HCT116 (cell line): ENCODE results near the gene SF1. TPM values are rescaled to one million over a fixed set of nuclear protein-coding genes. Genes with fewer than 3 reads are reported as not detected.

Experiments used
- ATAC-seq: fragments of 200-7000 bp; cut with Tn5 transposase; 2 replicates; pipeline ENCODE4 v1.9.1; 2020; ENCODE audit warnings: mild to moderate bottlenecking, moderate library complexity
- BruUV-seq: library from RNA; stranded (reverse); fragments of 400-500 nt; replicated peaks from 2 replicates; lab custom pipeline; 2021; lab: Mats Ljungman, UMichigan
- CTCF ChIA-PET: fragments of 300-600 bp; sonication (Branson Sonifier 250); formaldehyde crosslinking; loops from one replicate; lab custom pipeline; 2021; ENCODE audit warnings: antibody characterized with exemption; lab: Charles Lee
- POLR2A ChIA-PET: fragments of 300-600, 350-600 bp; sonication (Branson Sonifier 250); formaldehyde crosslinking; loops from one replicate; lab custom pipeline; 2021; ENCODE audit warnings: antibody characterized with exemption; lab: Charles Lee
- RAD21 ChIA-PET, 2 experiments: fragments of 300-600 bp; sonication (Branson Sonifier 250); formaldehyde crosslinking; loops; one replicate each; lab custom pipeline; 2023; ENCODE audit warnings: low total read pairs in 2 of 2; ENCODE audit not compliant: uncharacterized antibody in 2 of 2, unreplicated experiment in 2 of 2, low non-redundant PET in 1 of 2; lab: Charles Lee
- DNase-seq: peaks from one replicate; pipeline ENCODE4 v3.0.0-alpha.2; 2010; ENCODE audit warnings: low read depth, low spot score
- H2AFZ ChIP-seq: fragments of 200-600 bp; shearing (Covaris generic), sonication (generic); 2 replicates; pipeline ENCODE4 v1.6.1; 2017; ENCODE audit warnings: low read depth, mixed run types, mixed read lengths, antibody characterized with exemption, low read length; ENCODE audit not compliant: poor library complexity, severe bottlenecking
- H3K27ac ChIP-seq: 2 replicates; pipeline ENCODE4 v1.5.1; 2012; ENCODE audit warnings: low read depth, low read length
- H3K27me3 ChIP-seq: fragments of 200-600 bp; sonication (generic); 2 replicates; pipeline ENCODE4 v1.6.1; 2016; ENCODE audit warnings: mixed run types, low read length, mixed read lengths; ENCODE audit not compliant: insufficient read depth
- H3K36me3 ChIP-seq, 2 experiments: fragments of 200-500 bp in 1 of 2; fragments of 200-600 bp in 1 of 2; sonication (Bioruptor generic) in 1 of 2; sonication (generic) in 1 of 2; 2 replicates each; pipeline versions ENCODE4 v1.5.1 to v1.6.1; 2014 to 2016; ENCODE audit warnings: low read length in 2 of 2, inconsistent platforms in 1 of 2, mixed read lengths in 1 of 2, mixed run types in 1 of 2; ENCODE audit not compliant: insufficient read depth in 2 of 2, control insufficient read depth in 1 of 2
- H3K4me1 ChIP-seq, 2 experiments: fragments of 200-600 bp in 1 of 2; sonication (generic) in 1 of 2; 2 replicates each; pipeline versions ENCODE4 v1.5.1 to v1.6.1; 2012 to 2017; ENCODE audit warnings: low read length in 2 of 2, inconsistent platforms in 1 of 2, mild to moderate bottlenecking in 1 of 2, mixed read lengths in 1 of 2, mixed run types in 1 of 2, moderate library complexity in 1 of 2; ENCODE audit not compliant: insufficient read depth in 2 of 2, control insufficient read depth in 1 of 2
- H3K4me2 ChIP-seq: fragments of 200-600 bp; sonication (generic); 2 replicates; pipeline ENCODE4 v1.6.1; 2017; ENCODE audit warnings: mixed run types, low read length, mixed read lengths
- H3K4me3 ChIP-seq, 2 experiments: fragments of 200-600 bp in 1 of 2; sonication (generic) in 1 of 2; replicated peaks in 1 of 2; 2 replicates each; pipeline ENCODE4 v1.5.1; 2011 to 2016; ENCODE audit warnings: low read length in 2 of 2, control low read depth in 1 of 2, low read depth in 1 of 2, mild to moderate bottlenecking in 1 of 2, mixed read lengths in 1 of 2, mixed run types in 1 of 2
- H3K79me2 ChIP-seq: fragments of 200-600 bp; sonication (generic); 2 replicates; pipeline ENCODE4 v1.6.1; 2017; ENCODE audit warnings: mild to moderate bottlenecking, mixed run types, low read length, moderate library complexity, mixed read lengths; ENCODE audit not compliant: insufficient read depth
- H3K9ac ChIP-seq: fragments of 200-600 bp; sonication (generic); 2 replicates; pipeline ENCODE4 v1.6.1; 2016; ENCODE audit warnings: low read length, mixed read lengths
- H3K9me2 ChIP-seq: fragments of 200-600 bp; sonication (generic), shearing (Covaris generic); 2 replicates; pipeline ENCODE4 v1.6.1; 2017; ENCODE audit warnings: mixed run types, mild to moderate bottlenecking, moderate library complexity; ENCODE audit not compliant: insufficient read depth
- H3K9me3 ChIP-seq, 2 experiments: fragments of 200-500 bp in 1 of 2; fragments of 200-600 bp in 1 of 2; sonication (Bioruptor generic) in 1 of 2; sonication (generic) in 1 of 2; 2 replicates each; pipeline ENCODE4 v1.6.1; 2014 to 2017; ENCODE audit warnings: low read length in 2 of 2, mixed read lengths in 2 of 2, inconsistent platforms in 1 of 2, low read depth in 1 of 2, mild to moderate bottlenecking in 1 of 2, mixed run types in 1 of 2, moderate library complexity in 1 of 2; ENCODE audit not compliant: control insufficient read depth in 1 of 2, insufficient read depth in 1 of 2
- H4K20me1 ChIP-seq: fragments of 200-600 bp; sonication (generic), shearing (Covaris generic); 2 replicates; pipeline ENCODE4 v1.6.1; 2017; ENCODE audit warnings: mixed run types, mild to moderate bottlenecking, moderate library complexity; ENCODE audit not compliant: insufficient read depth
- ATF3 ChIP-seq: IDR thresholded peaks from 2 replicates; pipeline ENCODE4 v1.6.1; 2012
- CBX3 ChIP-seq: IDR thresholded peaks from 2 replicates; pipeline ENCODE4 v1.6.1; 2012; ENCODE audit warnings: low read depth
- EZH2 ChIP-seq: fragments of 200-600 bp; sonication (generic); IDR thresholded peaks from 2 replicates; pipeline ENCODE4 v1.6.1; 2017; ENCODE audit warnings: antibody characterized with exemption, mixed run types
- EZH2phosphoT487 ChIP-seq: fragments of 200-600 bp; IDR thresholded peaks from 2 replicates; pipeline ENCODE4 v1.6.1; 2018; ENCODE audit warnings: antibody characterized with exemption, borderline replicate concordance
- POLR2A ChIP-seq: IDR thresholded peaks from 2 replicates; pipeline ENCODE4 v1.7.0; 2011; ENCODE audit warnings: borderline replicate concordance; ENCODE audit not compliant: insufficient read depth, insufficient read length; ENCODE audit errors: extremely low read depth
- SIN3A ChIP-seq: IDR thresholded peaks from 2 replicates; pipeline ENCODE4 v1.6.1; 2012; ENCODE audit warnings: low read depth
- SP1 ChIP-seq: IDR thresholded peaks from 2 replicates; pipeline ENCODE4 v1.6.1; 2012; ENCODE audit warnings: low read depth
- SRF ChIP-seq: IDR thresholded peaks from 2 replicates; pipeline ENCODE4 v1.6.1; 2012; ENCODE audit warnings: low read depth
- TCF7L2 ChIP-seq: IDR thresholded peaks from 2 replicates; pipeline ENCODE4 v1.7.0; 2011; ENCODE audit warnings: borderline replicate concordance, inconsistent platforms; ENCODE audit not compliant: insufficient read depth, insufficient read length; ENCODE audit errors: extremely low read depth
- YY1 ChIP-seq: IDR thresholded peaks from 2 replicates; pipeline ENCODE4 v1.6.1; 2011; ENCODE audit warnings: low read length, low read depth, moderate library complexity, mild to moderate bottlenecking; ENCODE audit not compliant: insufficient replicate concordance; ENCODE audit errors: extremely low read depth
- intact Hi-C: fragments of 100-400 bp; cut with micrococcal nuclease; formaldehyde crosslinking; loops from 2 replicates; pipeline ENCODE4 v1.10.0; 2022
- total RNA-seq: library from RNA; stranded (reverse); gene quantifications from one replicate; pipeline ENCODE4 v1.2.1, GENCODE V29; 2021; ENCODE audit not compliant: unreplicated experiment

SF1 gene
- total RNA-seq, 1 experiment from 2014 or later = 403 TPM

GRCh38 chr11:64826062-64826461, 47.7 kb upstream of the SF1 start:
- Histone ChIP-seq H4K20me1 (no peaks in the 10 kb centered on the region), H3K9me3 (no peaks in the 10 kb centered on the region), H2AFZ (no peak overlapping the region), H3K4me2 (no peak overlapping the region), H3K9me2 (no peaks in the 10 kb centered on the region), H3K9ac (no peak overlapping the region), H3K27ac (no peak overlapping the region), H3K4me3 (no peak overlapping the region), H3K79me2 (no peaks in the 10 kb centered on the region), H3K27me3 (no peaks in the 10 kb centered on the region), H3K36me3 (peaks cover 3 to 13% of the 10 kb centered on the region in 2 experiments; a peak in 2 of 4 replicates), H3K4me1 (0 out of 4 replicates have a peak, but pooled peaks cover 0 to 4% of the 10 kb centered on the region in 2 experiments)
- intact Hi-C loops = no loop called here
- no TSS peak for BruUV-seq
- TF ChIP-seq EZH2phosphoT487 = no peak
- TF ChIP-seq SRF = no peak
- no peak for TF ChIP-seq YY1
- no peak for TF ChIP-seq EZH2
- TF ChIP-seq SIN3A = no peak
- TF ChIP-seq TCF7L2 = no peak
- no peak for TF ChIP-seq POLR2A
- TF ChIP-seq ATF3 = no peak
- CTCF ChIA-PET = no interaction called here
- ATAC-seq = no peak
- RAD21 ChIA-PET = no interaction called here
- POLR2A ChIA-PET = no interaction called here
- no peak for DNase-seq

- H3K4me1 ChIP-seq = 0 out of 4 replicates have a peak, but pooled peaks cover 0 to 4% of the 10 kb centered on the region in 2 experiments
- no peaks in the 10 kb centered on the region for H3K79me2 ChIP-seq
- H2AFZ ChIP-seq = no peak overlapping the region
- no peak overlapping the region for H3K9ac ChIP-seq
- POLR2A ChIA-PET = no interaction called here
- RAD21 ChIA-PET = no interaction called here
- no peaks in the 10 kb centered on the region for H3K9me2 ChIP-seq
- no peak overlapping the region for H3K4me2 ChIP-seq
- DNase-seq (no peak), ATAC-seq (no peak)
- no peak for TF ChIP-seq CBX3
- no peak for TF ChIP-seq SP1
- CTCF ChIA-PET = no interaction called here
- intact Hi-C loops = no loop called here
- no peaks in the 10 kb centered on the region for H3K9me3 ChIP-seq
- H4K20me1 ChIP-seq = no peaks in the 10 kb centered on the region
- H3K4me3 ChIP-seq = no peak overlapping the region
- peaks cover 3 to 9% of the 10 kb centered on the region in 2 experiments; a peak in 2 of 4 replicates for H3K36me3 ChIP-seq
- TSS peak; percentile 63 for BruUV-seq
- no peak overlapping the region for H3K27ac ChIP-seq
- no peaks in the 10 kb centered on the region for H3K27me3 ChIP-seq
Measured at GRCh38 chr11:64823568-64824119, 45.3 kb upstream of the SF1 start.
